Neutrophil (primary cell): ENCODE data around the gene ISM2.
"Not testable (repeated sequence)": the region's sequence is repeated elsewhere in the genome, so short reads cannot be mapped to it uniquely, and the experiment has no call there.

Experiments
- H3K27ac ChIP-seq: fragments of 200-600 bp; sonication (generic); 2 replicates; pipeline ENCODE4 v1.5.1; 2016; ENCODE audit warnings: mild to moderate bottlenecking, moderate library complexity
- H3K27me3 ChIP-seq: fragments of 200-600 bp; sonication (generic); 2 replicates; pipeline ENCODE4 v1.6.0; 2016; ENCODE audit warnings: mild to moderate bottlenecking
- H3K36me3 ChIP-seq: fragments of 200-600 bp; sonication (generic); 2 replicates; pipeline ENCODE4 v1.5.1; 2017
- H3K4me1 ChIP-seq, 2 experiments: fragments of 200-600 bp in 1 of 2; sonication (generic) in 1 of 2; 1 replicate in 1 of 2; 2 replicates in 1 of 2; pipeline versions ENCODE4 v1.5.1 to v1.6.1; 2013 to 2016; ENCODE audit warnings: low read depth in 1 of 2, low read length in 1 of 2, mild to moderate bottlenecking in 1 of 2, moderate library complexity in 1 of 2; ENCODE audit not compliant: control insufficient read depth in 1 of 2, insufficient read depth in 1 of 2
- H3K4me3 ChIP-seq, 2 experiments: fragments of 200-600 bp in 1 of 2; sonication (generic) in 1 of 2; 1 replicate in 1 of 2; 2 replicates in 1 of 2; pipeline ENCODE4 v1.5.1; 2013 to 2016; ENCODE audit warnings: low read depth in 1 of 2, low read length in 1 of 2, mild to moderate bottlenecking in 1 of 2, moderate library complexity in 1 of 2
- H3K9me3 ChIP-seq: fragments of 200-600 bp; sonication (generic); 2 replicates; pipeline ENCODE4 v1.5.1; 2016
- CTCF ChIP-seq: fragments of 200-600 bp; sonication (generic); IDR thresholded peaks from 2 replicates; pipeline ENCODE4 v1.5.1; 2016; ENCODE audit warnings: antibody characterized with exemption

Gene ISM2

GRCh38 chr14:77543240-77543551 lies 44.6 kb upstream of the ISM2 start:
- Histone ChIP-seq H3K27me3 (no peaks in the 10 kb centered on the region), H3K4me1 (peaks cover 0 to 11% of the 10 kb centered on the region in 2 experiments), H3K36me3 (peaks cover 76% of the 10 kb centered on the region), H3K27ac (no peak overlapping the region), H3K4me3 (no peak overlapping the region), H3K9me3 (no peaks in the 10 kb centered on the region)
- TF ChIP-seq CTCF, result no peak

- Histone ChIP-seq H3K36me3 (peaks cover 72% of the 10 kb centered on the region), H3K4me3 (no peak overlapping the region), H3K27ac (peak overlapping the region; percentile 47), H3K27me3 (no peaks in the 10 kb centered on the region), H3K4me1 (peaks cover 0 to 17% of the 10 kb centered on the region in 2 experiments), H3K9me3 (no peaks in the 10 kb centered on the region)
- TF ChIP-seq CTCF, result no peak
Measured at GRCh38 chr14:77542421-77543239, 44.0 kb upstream of the ISM2 start.

GRCh38 chr14:77541905-77542304 lies 43.3 kb upstream of the ISM2 start:
- TF ChIP-seq CTCF, result no peak
- Histone ChIP-seq H3K36me3 (peaks cover 65% of the 10 kb centered on the region), H3K27ac (peak overlapping the region; percentile 47), H3K4me3 (no peak overlapping the region), H3K9me3 (no peaks in the 10 kb centered on the region), H3K4me1 (peaks cover 0 to 24% of the 10 kb centered on the region in 2 experiments), H3K27me3 (no peaks in the 10 kb centered on the region)

GRCh38 chr14:77536951-77537350 lies 38.3 kb upstream of the ISM2 start:
- H3K4me3 ChIP-seq, H3K27me3 ChIP-seq, H3K9me3 ChIP-seq, H3K27ac ChIP-seq: not testable (repeated sequence)
- H3K36me3 ChIP-seq, result peaks cover 37% of the 10 kb centered on the region
- H3K4me1 ChIP-seq, result peaks cover 0 to 22% of the 10 kb centered on the region in 2 experiments

DNA sequence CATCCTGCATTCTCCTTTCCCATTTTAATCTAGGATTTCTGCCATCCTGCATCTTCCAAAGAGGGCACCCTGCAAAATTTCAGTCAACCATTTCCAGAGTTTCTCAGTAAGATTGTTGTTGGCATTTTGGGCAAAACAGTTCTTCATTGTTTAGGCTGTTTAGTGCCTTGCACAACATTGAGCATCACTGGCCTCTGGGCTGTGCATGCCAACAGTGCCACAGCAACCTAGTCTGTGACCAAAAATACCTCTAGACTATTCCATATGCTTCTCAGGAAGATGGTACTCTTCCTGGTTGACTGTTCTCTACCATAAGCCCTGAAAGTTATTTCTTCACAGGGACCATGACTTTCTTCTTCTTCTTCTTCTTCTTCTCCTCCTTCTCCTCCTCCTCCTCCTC lies 32.5 kb upstream of the ISM2 start:
- TF ChIP-seq CTCF, result no peak
- H3K27me3 ChIP-seq, result no peaks in the 10 kb centered on the region
- H3K4me3 ChIP-seq, result no peak overlapping the region
- H3K27ac ChIP-seq, result no peak overlapping the region
- H3K9me3 ChIP-seq, result no peaks in the 10 kb centered on the region
- no peaks in the 10 kb centered on the region for H3K4me1 ChIP-seq
- H3K36me3 ChIP-seq, result peaks cover 13% of the 10 kb centered on the region

DNA sequence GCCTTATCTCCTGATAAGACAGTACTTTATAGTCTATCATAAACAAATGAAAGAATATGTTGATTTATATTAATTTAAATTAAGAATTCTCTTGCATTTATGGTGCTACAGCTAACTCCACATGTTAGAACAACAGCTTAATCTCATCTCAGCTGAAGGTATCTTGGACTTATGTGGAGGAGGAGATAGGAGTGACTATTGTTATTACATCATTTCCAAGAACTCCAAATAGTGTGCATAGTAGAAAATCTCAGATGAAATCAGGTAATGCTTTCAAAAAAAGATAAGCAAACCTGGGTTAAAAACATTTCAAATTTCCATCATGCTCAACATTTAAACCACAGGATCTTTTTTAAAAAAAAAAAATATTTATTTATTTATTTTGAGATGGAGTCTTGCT lies 31.3 kb upstream of the ISM2 start:
- Histone ChIP-seq H3K27ac (no peak overlapping the region), H3K27me3 (no peaks in the 10 kb centered on the region), H3K4me3 (no peak overlapping the region), H3K36me3 (peaks cover 5% of the 10 kb centered on the region), H3K4me1 (no peaks in the 10 kb centered on the region), H3K9me3 (no peaks in the 10 kb centered on the region)
- no peak for TF ChIP-seq CTCF
